ENCODE results near the gene DYNC1I1.

Gene DYNC1I1

GRCh38 chr7:95859429-95859828, 87.1 kb downstream of the DYNC1I1 start:
- DNase-seq (ENCODE audit: low read depth in 3 of 3) = no peak

GRCh38 chr7:95861041-95861440, 88.7 kb downstream of the DYNC1I1 start:
- DNase-seq (ENCODE audit: low read depth in 3 of 3) = no peak

GRCh38 chr7:95863623-95864022, 91.3 kb downstream of the DYNC1I1 start:
- DNase-seq (ENCODE audit: low read depth in 3 of 3) = no peak

- DNase-seq (ENCODE audit: low read depth in 3 of 3) = no peak
Measured at GRCh38 chr7:95865716-95866371, 93.5 kb downstream of the DYNC1I1 start.

- DNase-seq (ENCODE audit: low read depth in 3 of 3) = no peak
Measured at GRCh38 chr7:95867309-95867708, 95.0 kb downstream of the DYNC1I1 start.

- DNase-seq (ENCODE audit: low read depth in 3 of 3) = no peak
Measured at GRCh38 chr7:95871075-95871848, 98.9 kb downstream of the DYNC1I1 start.

GRCh38 chr7:95871896-95872295, 99.5 kb downstream of the DYNC1I1 start:
- DNase-seq (ENCODE audit: low read depth in 3 of 3) = no peak

GRCh38 chr7:95874129-95874528, 101.8 kb downstream of the DYNC1I1 start:
- no peak for DNase-seq (ENCODE audit: low read depth in 3 of 3)

GRCh38 chr7:95874541-95875265, 102.3 kb downstream of the DYNC1I1 start:
- no peak for DNase-seq (ENCODE audit: low read depth in 3 of 3)

GRCh38 chr7:95875519-95875918, 103.2 kb downstream of the DYNC1I1 start:
- no peak for DNase-seq (ENCODE audit: low read depth in 3 of 3)

GRCh38 chr7:95878677-95879076, 106.3 kb downstream of the DYNC1I1 start:
- DNase-seq (ENCODE audit: low read depth in 3 of 3) = no peak

GRCh38 chr7:95881597-95881996, 109.2 kb downstream of the DYNC1I1 start:
- DNase-seq (ENCODE audit: low read depth in 3 of 3) = no peak

- DNase-seq (ENCODE audit: low read depth in 3 of 3) = no peak
Measured at GRCh38 chr7:95883217-95883616, 110.9 kb downstream of the DYNC1I1 start.

GRCh38 chr7:95886501-95887090, 114.2 kb downstream of the DYNC1I1 start:
- no peak for DNase-seq (ENCODE audit: low read depth in 3 of 3)

GRCh38 chr7:95893484-95893883, 121.1 kb downstream of the DYNC1I1 start:
- no peak for DNase-seq (ENCODE audit: low read depth in 3 of 3)

GRCh38 chr7:95897557-95898251, 125.3 kb downstream of the DYNC1I1 start:
- no peak for DNase-seq (ENCODE audit: low read depth in 3 of 3)

- no peak for DNase-seq (ENCODE audit: low read depth in 3 of 3)
Measured at GRCh38 chr7:95899919-95900513, 127.7 kb downstream of the DYNC1I1 start.

- no peak for DNase-seq (ENCODE audit: low read depth in 3 of 3)
Measured at GRCh38 chr7:95901006-95901405, 128.7 kb downstream of the DYNC1I1 start.

- no peak for DNase-seq (ENCODE audit: low read depth in 3 of 3)
Measured at GRCh38 chr7:95904099-95904498, 131.7 kb downstream of the DYNC1I1 start.

GRCh38 chr7:95905167-95905566, 132.8 kb downstream of the DYNC1I1 start:
- DNase-seq (ENCODE audit: low read depth in 3 of 3) = no peak

GRCh38 chr7:95906851-95907250, 134.5 kb downstream of the DYNC1I1 start:
- no peak for DNase-seq (ENCODE audit: low read depth in 3 of 3)

Data from stimulated activated CD4-positive, alpha-beta T cell treated with anti-CD3 and anti-CD28 coated beads, TNF-alpha, amount 100 ng/mL, for 4 hours (primary cell).